GM13977 (cell line): ENCODE data around the gene CSNK1G1.

Source experiments
- DNase-seq: peaks from one replicate; pipeline ENCODE4 v3.0.0; 2012; ENCODE audit warnings: low spot score
- CTCF ChIP-seq: IDR thresholded peaks from 2 replicates; pipeline ENCODE4 v1.5.1; 2012; ENCODE audit warnings: mild to moderate bottlenecking, control low read depth; ENCODE audit not compliant: insufficient read depth; ENCODE audit errors: extremely low read depth, missing control alignments
- in situ Hi-C: fragments of 300-500 bp; cut with MboI; formaldehyde crosslinking; loops from one replicate; pipeline ENCODE4 v1.12.0; 2022; ENCODE audit warnings: low sequenced_read_pairs, low pct_unique_long_range_greater_than_20kb, mixed read lengths, inconsistent platforms; ENCODE audit not compliant: unreplicated experiment

The CSNK1G1 gene

GRCh38 chr15:64205202-64205601 lies 150.8 kb downstream of the CSNK1G1 start:
- no peak for TF ChIP-seq CTCF
- DNase-seq, result no peak
- in situ Hi-C loops, result loop anchor here (25.0 kb wide), 1 partner anchor 457 kb away; no protein-coding TSS in a partner anchor

- TF ChIP-seq CTCF, result no peak
- DNase-seq, result no peak
- in situ Hi-C loops, result no loop called here
These were observed 158.5 kb downstream of the CSNK1G1 start for GRCh38 chr15:64197425-64197824.

- in situ Hi-C loops, result no loop called here
- no peak for DNase-seq
- no peak for TF ChIP-seq CTCF
These were observed 162.0 kb downstream of the CSNK1G1 start for GRCh38 chr15:64193971-64194370.

- no peak for TF ChIP-seq CTCF
- in situ Hi-C loops, result no loop called here
- DNase-seq, result no peak
These were observed 163.8 kb downstream of the CSNK1G1 start for GRCh38 chr15:64191971-64192830.

GRCh38 chr15:64187396-64188191 lies 168.4 kb downstream of the CSNK1G1 start:
- in situ Hi-C loops, result no loop called here
- DNase-seq, result no peak
- no peak for TF ChIP-seq CTCF

- in situ Hi-C loops, result no loop called here
- no peak for DNase-seq
- TF ChIP-seq CTCF, result no peak
These were observed 170.6 kb downstream of the CSNK1G1 start for GRCh38 chr15:64185146-64185911.
